Liver (tissue), 9 donors: ENCODE measurements around the gene AMHR2. TPM values are rescaled to one million over a fixed set of nuclear protein-coding genes. Genes with fewer than 3 reads are reported as not detected.

Experiments
- DNase-seq: peaks from one replicate; pipeline ENCODE4 v3.0.0-alpha.2; 2017; ENCODE audit warnings: low spot score
- H3K27ac ChIP-seq, 2 donors: one replicate each; pipeline ENCODE4 v1.7.0; 2013; ENCODE audit warnings: inconsistent platforms in 2 of 2, low read length in 2 of 2, control low read depth in 1 of 2, low read depth in 1 of 2, mild to moderate bottlenecking in 1 of 2
- H3K27me3 ChIP-seq, 4 donors: one replicate each; pipeline versions ENCODE4 v1.6.1 to v1.7.0; 2013; ENCODE audit warnings: low read length in 3 of 4, inconsistent platforms in 1 of 4, mild to moderate bottlenecking in 1 of 4, moderate library complexity in 1 of 4; ENCODE audit not compliant: control insufficient read depth in 4 of 4, insufficient read depth in 4 of 4
- H3K36me3 ChIP-seq, 4 donors: one replicate each; pipeline versions ENCODE4 v1.6.1 to v1.7.0; 2013; ENCODE audit warnings: low read length in 3 of 4, mild to moderate bottlenecking in 3 of 4, low read depth in 1 of 4, moderate library complexity in 1 of 4; ENCODE audit not compliant: control insufficient read depth in 4 of 4, insufficient read depth in 3 of 4
- H3K4me1 ChIP-seq, 4 donors: one replicate each; pipeline versions ENCODE4 v1.6.1 to v1.7.0; 2013; ENCODE audit warnings: low read length in 3 of 4, mild to moderate bottlenecking in 3 of 4, moderate library complexity in 1 of 4; ENCODE audit not compliant: control insufficient read depth in 4 of 4, insufficient read depth in 4 of 4
- H3K4me3 ChIP-seq, 3 donors: one replicate each; pipeline versions ENCODE4 v1.6.1 to v1.7.0; 2013; ENCODE audit warnings: low read length in 3 of 3, control low read depth in 1 of 3, low read depth in 1 of 3, mild to moderate bottlenecking in 1 of 3
- H3K9ac ChIP-seq, 2 donors: one replicate each; pipeline ENCODE4 v1.7.0; 2013; ENCODE audit warnings: low read length in 2 of 2, mild to moderate bottlenecking in 2 of 2, moderate library complexity in 2 of 2, control low read depth in 1 of 2, low read depth in 1 of 2
- H3K9me3 ChIP-seq, 4 donors: one replicate each; pipeline versions ENCODE4 v1.6.1 to v1.7.0; 2013; ENCODE audit warnings: low read length in 3 of 4; ENCODE audit not compliant: control insufficient read depth in 4 of 4
- EGR1 ChIP-seq, 2 donors: IDR thresholded peaks; 2 replicates each; pipeline ENCODE4 v1.6.1; 2016 to 2018; ENCODE audit warnings: antibody characterized with exemption in 2 of 2, low read depth in 2 of 2
- FOXA1 ChIP-seq: IDR thresholded peaks from 2 replicates; pipeline ENCODE4 v1.6.1; 2016; ENCODE audit warnings: antibody characterized with exemption
- FOXA2 ChIP-seq: IDR thresholded peaks from 2 replicates; pipeline ENCODE4 v1.6.1; 2016; ENCODE audit warnings: antibody characterized with exemption
- GABPA ChIP-seq, 2 donors: IDR thresholded peaks in 1 of 2; conservative IDR thresholded peaks in 1 of 2; 2 replicates each; pipeline ENCODE4 v1.6.1; 2016; ENCODE audit warnings: antibody characterized with exemption in 2 of 2, mild to moderate bottlenecking in 1 of 2, moderate library complexity in 1 of 2
- HNF4A ChIP-seq, 2 donors: conservative IDR thresholded peaks; 2 replicates each; pipeline ENCODE4 v1.6.1; 2016; ENCODE audit warnings: antibody characterized with exemption in 2 of 2, mild to moderate bottlenecking in 2 of 2
- HNF4G ChIP-seq: IDR thresholded peaks from 2 replicates; pipeline ENCODE4 v1.6.1; 2016; ENCODE audit warnings: antibody characterized with exemption
- JUND ChIP-seq, 2 donors: IDR thresholded peaks; 2 replicates each; pipeline ENCODE4 v1.6.1; 2016; ENCODE audit warnings: antibody characterized with exemption in 2 of 2
- NR2F2 ChIP-seq: IDR thresholded peaks from 2 replicates; pipeline ENCODE4 v1.6.1; 2016; ENCODE audit warnings: antibody characterized with exemption
- RAD21 ChIP-seq, 2 donors: IDR thresholded peaks; 2 replicates each; pipeline ENCODE4 v1.6.1; 2016; ENCODE audit warnings: antibody characterized with exemption in 2 of 2, mild to moderate bottlenecking in 2 of 2
- RXRA ChIP-seq, 2 donors: IDR thresholded peaks; 2 replicates each; pipeline ENCODE4 v1.6.1; 2017 to 2018; ENCODE audit warnings: antibody characterized with exemption in 2 of 2, mild to moderate bottlenecking in 1 of 2
- SP1 ChIP-seq: IDR thresholded peaks from 2 replicates; pipeline ENCODE4 v1.6.1; 2018; ENCODE audit warnings: antibody characterized with exemption, mild to moderate bottlenecking
- TAF1 ChIP-seq: conservative IDR thresholded peaks from 2 replicates; pipeline ENCODE4 v1.6.1; 2016; ENCODE audit warnings: antibody characterized with exemption, mild to moderate bottlenecking
- YY1 ChIP-seq: IDR thresholded peaks from 2 replicates; pipeline ENCODE4 v1.6.1; 2016; ENCODE audit warnings: antibody characterized with exemption, mild to moderate bottlenecking
- ZBTB33 ChIP-seq: IDR thresholded peaks from 2 replicates; pipeline ENCODE4 v1.6.1; 2016; ENCODE audit warnings: antibody characterized with exemption
- WGBS: extraction: QIAGEN DNeasy Blood & Tissue Kit; methylation state at CpG from one replicate; pipeline ENCODE4 v1.1.7; 2013; 5-methylcytosine and 5-hydroxymethylcytosine counted together
- polyA plus RNA-seq, 2 donors: library from polyadenylated mRNA; stranded (reverse) in 1 of 2; unstranded in 1 of 2; fragments of 200-250 nt in 1 of 2; fragments of >200 nt in 1 of 2; fragmentation: Nextera tagmentation in 1 of 2; extraction: Ambion mirVana in 1 of 2; gene quantifications; one replicate each; pipeline versions ENCODE4 v1.2.1 to v1.2.3, GENCODE V29; 2013 to 2015
- total RNA-seq, 2 donors: library from RNA; depleted of rRNA; stranded (reverse); fragments of >200 nt; gene quantifications; one replicate each; pipeline ENCODE4 v1.2.3, GENCODE V29; 2014
- TF ChIP-seq, protein P1 (sequence below): IDR thresholded peaks from 2 replicates; pipeline ENCODE4 v1.6.1; 2016; ENCODE audit warnings: antibody characterized with exemption
- TF ChIP-seq, protein P2 (sequence below): fragments of 150-350 bp; IDR thresholded peaks from 2 replicates; pipeline ENCODE4 v1.5.1; 2017; ENCODE audit warnings: improper control_type of control experiment, low read depth, low read length; ENCODE audit not compliant: missing input control
- TF ChIP-seq, protein P3 (sequence below): IDR thresholded peaks from 2 replicates; pipeline ENCODE4 v1.6.1; 2016; ENCODE audit warnings: antibody characterized with exemption
- TF ChIP-seq, protein P4 (sequence below): IDR thresholded peaks from 2 replicates; pipeline ENCODE4 v1.6.1; 2016; ENCODE audit warnings: antibody characterized with exemption, mild to moderate bottlenecking
- donor health status: healthy.
- donor health status: healthy.
- donor health status: healthy.
- donor health status: healthy.
- donor health status: healthy.

AMHR2 gene
- total and polyA plus RNA-seq, 4 donors: 0.67 to 1.3 (median 0.92) TPM

DNA sequence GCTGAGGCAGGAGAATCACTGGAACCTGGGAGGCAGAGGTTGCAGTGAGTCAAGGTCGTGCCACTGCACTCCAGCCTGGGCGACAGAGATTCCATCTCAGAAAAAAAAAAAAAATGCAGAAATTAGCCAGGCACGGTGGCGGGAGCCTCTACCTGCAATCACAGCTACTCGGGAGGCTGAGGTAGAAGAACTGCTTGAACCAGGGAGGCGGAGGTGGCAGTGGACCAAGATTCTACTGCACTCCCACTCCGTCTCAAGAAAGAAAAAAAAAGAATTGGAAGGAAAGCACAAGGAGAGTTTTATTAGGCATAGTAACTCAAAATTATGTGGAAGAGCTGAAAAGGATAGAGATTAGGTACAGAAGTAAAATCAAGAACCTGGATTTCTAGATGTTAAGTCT, 20.8 kb upstream of the AMHR2 start:
- H3K36me3 ChIP-seq: peaks cover 2 to 9% (median 3%) of the 10 kb centered on the region in 4 donors
- H3K27me3 ChIP-seq: no peaks in the 10 kb centered on the region
- no peak for TF ChIP-seq HNF4A (conservative IDR thresholded peaks at IDR 0.05)
- no peak for TF ChIP-seq EGR1 (IDR thresholded peaks at IDR 0.05; ENCODE audit: low read depth in 2 of 2)
- TF ChIP-seq JUND (IDR thresholded peaks at IDR 0.05): no peak
- no peak for TF ChIP-seq NR2F2
- TF ChIP-seq, protein P1, sequence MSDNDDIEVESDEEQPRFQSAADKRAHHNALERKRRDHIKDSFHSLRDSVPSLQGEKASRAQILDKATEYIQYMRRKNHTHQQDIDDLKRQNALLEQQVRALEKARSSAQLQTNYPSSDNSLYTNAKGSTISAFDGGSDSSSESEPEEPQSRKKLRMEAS: no peak
- TF ChIP-seq TAF1: no peak
- no peak for TF ChIP-seq RAD21 (IDR thresholded peaks at IDR 0.05)
- no peak for TF ChIP-seq ZBTB33
- TF ChIP-seq, protein P2, sequence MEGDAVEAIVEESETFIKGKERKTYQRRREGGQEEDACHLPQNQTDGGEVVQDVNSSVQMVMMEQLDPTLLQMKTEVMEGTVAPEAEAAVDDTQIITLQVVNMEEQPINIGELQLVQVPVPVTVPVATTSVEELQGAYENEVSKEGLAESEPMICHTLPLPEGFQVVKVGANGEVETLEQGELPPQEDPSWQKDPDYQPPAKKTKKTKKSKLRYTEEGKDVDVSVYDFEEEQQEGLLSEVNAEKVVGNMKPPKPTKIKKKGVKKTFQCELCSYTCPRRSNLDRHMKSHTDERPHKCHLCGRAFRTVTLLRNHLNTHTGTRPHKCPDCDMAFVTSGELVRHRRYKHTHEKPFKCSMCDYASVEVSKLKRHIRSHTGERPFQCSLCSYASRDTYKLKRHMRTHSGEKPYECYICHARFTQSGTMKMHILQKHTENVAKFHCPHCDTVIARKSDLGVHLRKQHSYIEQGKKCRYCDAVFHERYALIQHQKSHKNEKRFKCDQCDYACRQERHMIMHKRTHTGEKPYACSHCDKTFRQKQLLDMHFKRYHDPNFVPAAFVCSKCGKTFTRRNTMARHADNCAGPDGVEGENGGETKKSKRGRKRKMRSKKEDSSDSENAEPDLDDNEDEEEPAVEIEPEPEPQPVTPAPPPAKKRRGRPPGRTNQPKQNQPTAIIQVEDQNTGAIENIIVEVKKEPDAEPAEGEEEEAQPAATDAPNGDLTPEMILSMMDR: no peak
- no peak for TF ChIP-seq YY1
- TF ChIP-seq, protein P3, sequence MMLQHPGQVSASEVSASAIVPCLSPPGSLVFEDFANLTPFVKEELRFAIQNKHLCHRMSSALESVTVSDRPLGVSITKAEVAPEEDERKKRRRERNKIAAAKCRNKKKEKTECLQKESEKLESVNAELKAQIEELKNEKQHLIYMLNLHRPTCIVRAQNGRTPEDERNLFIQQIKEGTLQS: no peak
- no peak for TF ChIP-seq RXRA (IDR thresholded peaks at IDR 0.05)
- no peak for TF ChIP-seq FOXA1
- TF ChIP-seq HNF4G: no peak
- no peak for TF ChIP-seq SP1
- TF ChIP-seq, protein P4, sequence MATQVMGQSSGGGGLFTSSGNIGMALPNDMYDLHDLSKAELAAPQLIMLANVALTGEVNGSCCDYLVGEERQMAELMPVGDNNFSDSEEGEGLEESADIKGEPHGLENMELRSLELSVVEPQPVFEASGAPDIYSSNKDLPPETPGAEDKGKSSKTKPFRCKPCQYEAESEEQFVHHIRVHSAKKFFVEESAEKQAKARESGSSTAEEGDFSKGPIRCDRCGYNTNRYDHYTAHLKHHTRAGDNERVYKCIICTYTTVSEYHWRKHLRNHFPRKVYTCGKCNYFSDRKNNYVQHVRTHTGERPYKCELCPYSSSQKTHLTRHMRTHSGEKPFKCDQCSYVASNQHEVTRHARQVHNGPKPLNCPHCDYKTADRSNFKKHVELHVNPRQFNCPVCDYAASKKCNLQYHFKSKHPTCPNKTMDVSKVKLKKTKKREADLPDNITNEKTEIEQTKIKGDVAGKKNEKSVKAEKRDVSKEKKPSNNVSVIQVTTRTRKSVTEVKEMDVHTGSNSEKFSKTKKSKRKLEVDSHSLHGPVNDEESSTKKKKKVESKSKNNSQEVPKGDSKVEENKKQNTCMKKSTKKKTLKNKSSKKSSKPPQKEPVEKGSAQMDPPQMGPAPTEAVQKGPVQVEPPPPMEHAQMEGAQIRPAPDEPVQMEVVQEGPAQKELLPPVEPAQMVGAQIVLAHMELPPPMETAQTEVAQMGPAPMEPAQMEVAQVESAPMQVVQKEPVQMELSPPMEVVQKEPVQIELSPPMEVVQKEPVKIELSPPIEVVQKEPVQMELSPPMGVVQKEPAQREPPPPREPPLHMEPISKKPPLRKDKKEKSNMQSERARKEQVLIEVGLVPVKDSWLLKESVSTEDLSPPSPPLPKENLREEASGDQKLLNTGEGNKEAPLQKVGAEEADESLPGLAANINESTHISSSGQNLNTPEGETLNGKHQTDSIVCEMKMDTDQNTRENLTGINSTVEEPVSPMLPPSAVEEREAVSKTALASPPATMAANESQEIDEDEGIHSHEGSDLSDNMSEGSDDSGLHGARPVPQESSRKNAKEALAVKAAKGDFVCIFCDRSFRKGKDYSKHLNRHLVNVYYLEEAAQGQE: no peak
- no peak for TF ChIP-seq GABPA (IDR thresholded peaks at IDR 0.05 in 1 of 2, conservative IDR thresholded peaks at IDR 0.05 in 1 of 2)
- TF ChIP-seq FOXA2: no peak
- 93% methylated on average over 7 of the region's 7 CpGs for WGBS
- no peak overlapping the region for H3K4me3 ChIP-seq
- H3K9ac ChIP-seq: no peak overlapping the region
- no peaks in the 10 kb centered on the region for H3K4me1 ChIP-seq
- DNase-seq: no peak
- H3K27ac ChIP-seq: no peak overlapping the region
- H3K9me3 ChIP-seq: no peaks in the 10 kb centered on the region
